RPMI8226 (cell line): Measurements from ENCODE around the gene OBSL1.
A peak's percentile ranks its signal among the peaks of the same experiment; 100 is the strongest.

Source experiments
- DNase-seq: peaks from one replicate; pipeline ENCODE4 v3.0.0-alpha.2; 2015

OBSL1 gene

DNA sequence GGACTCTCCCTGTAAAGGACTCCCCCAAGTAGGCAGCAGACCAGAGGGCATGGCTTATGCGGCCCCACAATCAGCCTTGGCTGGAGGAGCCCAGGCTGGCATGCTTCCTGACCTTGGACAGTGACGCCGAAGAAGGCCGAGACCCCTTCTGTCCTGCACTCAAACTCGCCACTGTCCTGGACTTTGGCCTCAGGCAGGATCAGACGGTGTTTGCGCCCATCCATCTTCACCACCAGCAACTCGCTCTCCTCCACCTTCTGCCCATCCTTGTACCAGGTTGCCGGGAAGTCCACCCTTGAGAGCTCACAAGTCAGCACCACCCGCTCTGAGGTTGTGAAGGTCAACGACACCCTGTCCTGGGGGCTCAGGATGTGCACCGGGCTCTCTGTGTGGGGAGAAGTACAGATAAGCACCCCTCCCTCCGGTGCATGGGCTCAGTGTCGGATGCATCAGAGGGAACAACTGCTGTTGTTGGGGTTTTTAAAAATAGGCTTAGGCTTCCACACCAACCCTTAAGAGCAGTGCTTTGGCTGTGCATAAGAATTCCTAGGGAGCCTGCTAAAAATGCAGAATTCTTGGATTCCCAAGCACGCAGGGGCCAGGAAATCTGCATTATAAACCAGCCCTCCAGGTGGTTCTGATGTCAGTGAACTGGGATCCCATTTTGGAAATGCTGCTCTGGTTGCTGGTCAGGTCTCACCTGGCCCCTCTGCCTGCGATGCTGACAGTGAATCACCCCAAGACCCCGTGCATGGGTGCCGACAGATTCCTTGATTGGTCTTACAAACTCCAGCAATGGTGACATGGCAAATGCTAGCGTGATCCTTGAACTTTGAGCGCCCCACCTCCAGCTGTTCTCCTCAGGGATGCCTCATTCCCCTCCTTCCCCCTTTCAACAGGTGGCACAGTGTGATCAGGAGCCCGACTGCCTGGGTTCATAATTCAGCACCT, 5.9 kb downstream of the OBSL1 start:
- DNase-seq: no peak

DNA sequence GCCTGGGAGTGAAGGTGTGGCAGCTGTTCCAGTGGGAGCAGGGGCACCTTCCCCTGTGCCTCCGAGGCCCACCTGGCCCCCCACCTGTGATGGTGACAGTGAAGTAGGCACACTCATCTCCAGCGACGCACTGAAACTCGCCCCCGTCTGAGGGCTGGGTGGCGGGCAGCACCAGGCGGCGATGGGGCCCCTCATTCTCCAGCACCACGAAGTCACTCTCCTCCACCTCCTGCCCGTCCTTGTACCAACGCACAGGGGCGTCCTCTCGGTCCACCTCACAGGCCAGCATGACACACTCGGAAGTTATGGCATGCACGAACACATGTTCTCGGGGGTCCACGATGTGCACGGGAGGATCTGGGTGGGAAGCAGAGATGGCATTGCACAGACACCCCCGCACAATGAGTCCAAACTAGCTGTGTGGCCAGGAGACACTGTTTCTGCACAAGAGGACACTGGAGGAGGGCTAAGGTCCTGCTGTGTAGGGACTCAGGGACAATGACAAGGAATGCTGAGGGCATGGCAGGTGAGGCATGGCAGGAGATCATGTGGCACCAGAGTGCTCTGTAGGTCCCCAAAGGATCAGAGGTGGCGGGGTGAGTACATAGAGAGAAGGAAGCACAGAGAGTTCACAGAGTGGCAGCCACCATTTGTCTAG, 7.9 kb downstream of the OBSL1 start:
- DNase-seq: no peak

DNA sequence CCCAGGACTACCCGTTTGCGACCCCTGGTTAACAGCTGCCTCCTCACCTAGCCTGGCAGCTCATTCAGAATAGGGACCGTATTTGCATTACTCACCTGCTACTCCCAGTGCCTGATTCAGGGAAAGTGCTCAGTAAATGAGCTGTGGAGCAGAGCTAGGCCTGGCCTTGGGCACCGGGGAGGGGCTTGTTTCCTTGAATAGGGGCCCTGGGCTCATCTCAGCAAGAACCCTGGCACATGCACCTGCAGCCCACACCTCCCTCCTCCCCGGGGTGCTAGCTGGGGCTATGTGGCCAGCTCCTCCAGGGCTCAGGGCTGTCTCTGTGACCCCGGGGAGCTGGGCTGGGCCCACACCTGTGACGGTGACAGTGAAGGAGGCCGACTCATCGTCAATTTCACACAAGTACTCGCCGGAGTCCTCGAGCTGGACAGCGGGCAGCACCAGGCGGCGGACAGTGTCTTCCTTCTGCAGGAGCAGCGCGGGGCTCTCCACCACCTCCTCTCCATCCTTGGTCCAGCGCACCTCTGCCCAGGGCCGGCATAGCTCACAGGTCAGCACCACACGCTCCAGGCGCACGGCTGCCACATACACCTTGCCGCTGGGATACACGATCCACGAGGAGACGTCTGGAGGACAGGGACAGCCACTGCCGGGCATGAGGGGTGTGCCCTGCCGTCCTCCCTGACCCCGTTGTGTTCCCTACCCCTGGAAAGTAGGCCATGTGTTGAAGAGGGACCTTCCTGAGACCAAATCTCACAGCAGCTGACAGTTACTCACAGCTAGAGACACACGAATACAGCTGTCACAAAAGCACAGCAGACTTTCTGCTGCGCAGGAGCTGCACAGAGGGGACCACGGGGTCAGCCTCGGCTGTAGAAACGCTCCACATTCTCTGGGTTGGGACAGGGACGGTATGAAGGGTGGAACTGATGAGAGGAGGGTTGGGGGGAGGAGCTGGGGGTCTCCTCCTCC, 9.0 kb downstream of the OBSL1 start:
- no peak for DNase-seq

DNA sequence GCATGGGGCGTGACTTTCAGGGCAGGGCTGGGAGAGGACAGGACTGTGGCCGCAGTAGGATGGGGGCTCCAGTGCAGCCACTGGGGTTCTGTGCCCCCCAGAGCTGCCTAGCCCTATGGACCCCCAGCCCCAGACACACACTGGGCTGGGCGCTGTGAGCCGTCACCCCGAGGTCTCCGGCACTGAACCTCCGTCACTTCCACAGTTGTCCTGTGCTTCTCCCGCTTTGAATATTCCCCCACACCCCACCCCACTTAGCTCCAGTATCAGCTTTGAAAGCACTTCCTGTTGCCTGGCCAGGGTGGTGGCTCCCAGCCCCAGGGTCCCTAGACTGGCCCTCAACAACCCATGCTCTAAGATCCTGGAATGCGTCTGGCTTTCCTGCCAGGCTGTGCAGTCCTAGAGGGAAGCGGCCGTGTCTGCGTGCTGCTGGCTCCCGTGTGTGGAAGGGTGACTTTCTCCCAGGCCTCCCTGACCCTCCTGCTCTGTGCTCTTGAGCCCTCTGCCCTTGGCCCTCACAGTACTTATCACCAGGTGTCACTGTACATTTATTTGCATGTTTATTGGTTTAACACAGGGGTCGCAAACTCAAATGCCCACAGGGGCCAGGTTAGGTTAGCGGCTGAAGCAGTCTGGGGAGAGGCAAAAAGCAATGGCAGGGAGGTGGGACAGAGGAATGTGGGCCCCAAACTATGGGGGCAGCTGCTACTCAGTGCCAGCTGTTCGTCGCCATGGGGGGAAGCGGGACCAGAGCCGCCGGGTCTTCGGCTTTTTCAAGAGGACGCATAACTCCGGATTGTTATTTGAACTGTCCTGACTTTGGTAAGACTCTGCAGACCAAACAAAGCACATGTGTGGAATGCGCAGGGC, 9.9 kb downstream of the OBSL1 start:
- no peak for DNase-seq

DNA sequence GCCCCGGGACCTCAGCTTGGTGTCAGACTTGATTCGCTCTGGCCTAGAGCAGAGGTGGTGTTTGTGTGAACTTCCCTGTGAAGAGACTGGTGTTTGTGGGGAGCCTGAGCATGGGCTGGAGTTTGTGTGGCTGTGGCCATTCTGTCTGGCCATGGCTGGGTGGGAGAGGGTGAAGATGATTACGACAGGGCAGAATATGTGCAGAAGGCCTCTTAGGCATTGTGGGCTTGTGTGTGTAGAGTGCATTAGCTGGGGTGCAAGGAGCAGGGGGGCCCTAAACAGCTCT, 10.5 kb downstream of the OBSL1 start:
- DNase-seq: no peak

DNA sequence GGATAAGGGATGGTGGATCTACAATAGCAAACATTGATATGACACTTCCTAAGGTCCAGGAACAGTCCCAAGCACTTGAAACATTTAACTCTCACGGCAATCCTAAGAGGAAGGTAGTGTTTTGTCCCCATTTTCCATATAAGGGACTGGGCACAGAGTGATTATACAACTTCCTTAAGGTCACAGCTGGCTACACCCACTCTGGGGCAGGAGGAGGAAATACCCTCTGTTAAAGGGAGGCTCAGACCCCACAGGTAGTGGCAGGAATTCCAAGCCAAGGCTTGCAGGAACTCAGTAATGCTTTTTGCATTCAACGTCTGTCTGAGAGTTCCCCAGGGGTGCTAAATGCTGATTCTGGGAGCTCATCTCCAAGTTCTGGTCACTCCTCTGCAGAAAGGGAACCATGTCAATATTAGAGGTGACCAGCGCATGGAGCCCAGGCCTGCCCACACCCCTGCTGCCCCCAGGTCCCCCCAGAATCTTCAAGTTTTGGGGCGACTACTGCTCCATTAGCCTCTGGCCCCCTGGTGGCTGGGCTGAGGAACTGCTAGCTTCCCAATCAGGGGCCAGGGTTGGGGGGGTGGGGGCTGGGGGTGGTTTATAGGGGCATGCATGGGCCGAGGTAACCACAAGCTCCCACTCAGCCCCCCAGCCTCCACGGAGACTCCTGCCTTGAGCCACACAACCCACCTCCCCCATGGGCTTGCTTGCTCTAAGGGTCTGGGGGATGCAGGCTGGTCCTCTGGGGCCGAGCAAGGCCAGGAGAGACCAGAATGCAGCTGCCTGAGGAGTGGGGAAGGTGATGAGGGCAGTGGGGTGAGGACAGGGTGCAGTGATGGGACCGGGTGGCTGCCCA, 11.1 kb downstream of the OBSL1 start:
- no peak for DNase-seq

DNA sequence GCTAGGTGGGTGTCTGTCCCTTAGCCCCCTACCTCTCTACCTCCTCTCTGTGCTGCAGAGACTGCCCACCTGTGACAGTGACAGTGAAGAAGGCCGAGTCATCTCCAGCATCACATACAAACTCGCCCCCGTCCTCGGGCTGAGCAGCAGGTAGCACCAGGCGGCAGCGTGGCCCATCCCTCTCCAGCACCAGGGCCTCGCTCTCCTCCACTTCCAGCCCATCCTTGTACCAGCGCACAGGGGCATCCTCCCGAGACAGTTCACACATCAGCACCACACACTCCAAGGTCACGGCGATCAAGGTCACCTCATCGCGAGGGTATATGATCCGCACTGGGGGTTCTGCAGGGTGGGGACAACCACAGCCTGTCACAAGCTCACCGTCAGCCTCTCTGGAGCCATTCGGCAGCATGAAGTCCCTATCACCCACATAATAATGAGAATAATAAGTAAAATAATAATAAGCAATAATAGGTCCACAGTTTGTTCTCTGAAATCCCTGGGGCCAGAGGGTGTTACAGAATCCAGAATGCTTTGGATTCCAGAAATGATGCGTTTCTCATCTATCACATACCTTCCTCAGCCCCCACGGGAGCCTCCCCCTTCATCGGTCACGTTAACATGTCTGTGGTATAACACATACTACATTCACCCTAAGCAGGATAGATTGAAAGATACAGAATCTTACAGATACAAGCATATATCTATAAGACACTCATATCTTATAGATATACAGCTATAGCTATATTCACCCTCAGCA, 12.0 kb downstream of the OBSL1 start:
- no peak for DNase-seq

DNA sequence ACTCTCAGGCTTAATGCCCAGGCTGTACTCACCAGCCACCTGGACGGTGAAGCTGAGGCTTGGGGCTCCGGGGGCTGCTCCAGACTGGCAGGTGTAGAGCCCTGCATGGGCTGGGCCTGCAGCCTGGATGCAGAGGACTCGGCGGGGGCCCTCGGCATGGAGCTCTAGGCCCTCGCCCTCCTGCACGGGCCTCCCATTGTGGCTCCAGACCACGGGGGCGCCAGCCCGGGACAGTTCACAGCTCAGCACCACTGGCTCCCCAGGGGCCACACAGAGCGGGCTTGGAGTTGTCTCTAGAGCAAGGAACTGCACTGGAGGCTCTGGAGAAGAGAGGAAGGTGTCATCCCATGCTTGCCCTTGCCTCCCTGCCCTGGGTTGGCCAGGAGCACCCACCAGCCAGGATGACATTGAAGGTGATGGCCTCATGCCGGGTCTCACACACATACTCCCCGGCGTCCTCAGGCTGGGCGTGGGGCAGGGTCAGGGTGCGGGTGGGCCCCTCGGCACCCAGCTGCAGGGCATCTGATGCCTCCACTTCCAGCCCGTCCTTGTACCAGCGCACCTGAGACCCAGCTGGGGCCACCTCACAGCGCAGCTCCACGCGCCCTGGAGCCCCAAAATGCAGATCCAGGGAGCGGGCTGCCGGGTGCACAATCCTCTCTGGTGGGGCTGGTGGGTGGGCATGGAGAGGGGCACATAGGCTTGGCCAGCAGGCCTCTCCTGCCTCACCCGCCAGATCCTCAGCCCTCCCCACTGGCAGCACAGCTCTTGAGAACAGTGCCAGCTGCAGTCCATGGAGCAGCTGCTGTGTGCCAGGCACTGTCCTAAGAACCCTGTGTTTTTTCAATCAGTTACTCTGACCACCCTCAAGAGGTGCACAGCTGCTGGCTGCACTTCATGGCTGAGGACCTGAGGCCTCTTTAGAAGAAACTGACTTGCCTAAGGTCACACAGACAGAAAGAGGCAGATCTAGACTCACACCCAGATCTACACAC, 13.3 kb downstream of the OBSL1 start:
- no peak for DNase-seq

DNA sequence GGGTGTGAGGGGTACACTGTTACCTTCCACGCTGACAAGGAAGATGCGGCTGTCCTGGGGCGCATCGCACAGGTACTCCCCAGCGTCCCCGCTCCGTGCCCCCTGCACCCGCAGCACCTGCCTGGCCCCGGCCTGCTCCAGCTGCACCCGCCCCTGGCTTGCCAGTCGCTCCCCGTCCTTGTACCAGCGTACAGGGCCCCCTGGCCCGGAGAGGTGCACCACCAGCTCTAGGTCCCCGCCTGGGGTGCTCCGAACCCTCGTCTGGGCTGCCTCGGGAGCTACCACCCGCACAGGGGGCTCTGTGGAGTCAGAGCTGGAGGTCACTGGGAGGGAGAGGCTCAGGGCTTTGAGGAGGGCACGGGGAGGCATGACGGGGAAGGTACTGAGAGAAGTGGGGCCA, 14.0 kb downstream of the OBSL1 start:
- DNase-seq: no peak

DNA sequence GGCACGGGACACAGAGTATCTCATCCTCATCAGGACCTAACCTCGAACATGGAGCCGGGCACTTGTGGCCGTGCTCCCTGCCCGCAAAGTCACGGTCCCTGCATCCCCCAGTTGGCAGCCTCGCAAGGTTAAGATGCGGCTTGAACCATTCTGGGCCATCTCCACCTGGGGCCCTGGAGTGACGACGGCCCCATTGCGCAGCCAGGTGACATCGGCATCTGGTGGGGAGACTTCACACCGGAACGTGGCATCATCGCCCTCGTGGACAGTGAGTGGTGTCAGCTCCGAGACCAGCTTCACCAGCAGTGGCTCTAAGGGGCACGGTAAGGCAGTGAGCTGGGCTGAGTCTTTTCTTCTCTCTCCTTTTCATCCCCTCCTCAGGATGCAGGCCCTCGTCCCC, 14.9 kb downstream of the OBSL1 start:
- DNase-seq: no peak

DNA sequence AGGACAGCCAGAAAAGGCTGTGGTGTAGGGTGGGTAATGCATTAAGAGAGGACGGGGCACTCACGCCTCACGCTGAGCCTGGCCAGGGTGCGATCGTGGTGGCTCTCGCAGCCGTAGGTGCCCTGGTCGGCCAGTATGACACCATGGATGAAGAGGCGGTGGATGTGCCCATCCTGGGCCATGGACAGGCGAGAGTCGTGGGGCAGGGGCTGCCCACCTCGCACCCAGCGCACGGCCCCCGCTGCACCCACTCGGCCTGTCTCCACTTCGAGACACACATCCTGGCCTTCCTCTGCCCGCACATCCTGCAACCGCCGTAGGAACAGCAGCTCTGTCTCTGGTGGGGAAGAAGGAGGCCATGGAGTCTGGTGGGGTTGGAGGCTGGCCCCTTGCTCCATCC, 15.4 kb downstream of the OBSL1 start:
- DNase-seq: no peak

DNA sequence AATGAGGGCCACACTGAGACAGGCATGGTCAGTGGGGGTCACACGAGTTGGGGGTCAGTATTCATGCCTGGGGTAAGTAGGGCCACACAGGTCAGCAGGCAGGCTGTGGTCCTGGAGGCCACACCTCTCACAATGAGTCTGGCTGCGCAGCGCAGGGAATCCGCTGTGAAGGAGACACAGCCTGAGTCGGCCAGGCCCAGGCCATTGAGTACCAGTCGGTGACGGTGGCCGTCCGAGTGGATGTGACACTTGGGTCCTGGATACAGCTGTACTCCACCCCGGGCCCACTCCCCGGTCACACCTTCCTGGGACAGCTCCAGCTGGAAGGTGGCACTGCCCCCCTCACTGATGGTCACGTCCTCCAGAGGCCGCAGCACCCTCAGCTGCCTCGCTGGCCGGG, 17.0 kb downstream of the OBSL1 start:
- no peak for DNase-seq

DNA sequence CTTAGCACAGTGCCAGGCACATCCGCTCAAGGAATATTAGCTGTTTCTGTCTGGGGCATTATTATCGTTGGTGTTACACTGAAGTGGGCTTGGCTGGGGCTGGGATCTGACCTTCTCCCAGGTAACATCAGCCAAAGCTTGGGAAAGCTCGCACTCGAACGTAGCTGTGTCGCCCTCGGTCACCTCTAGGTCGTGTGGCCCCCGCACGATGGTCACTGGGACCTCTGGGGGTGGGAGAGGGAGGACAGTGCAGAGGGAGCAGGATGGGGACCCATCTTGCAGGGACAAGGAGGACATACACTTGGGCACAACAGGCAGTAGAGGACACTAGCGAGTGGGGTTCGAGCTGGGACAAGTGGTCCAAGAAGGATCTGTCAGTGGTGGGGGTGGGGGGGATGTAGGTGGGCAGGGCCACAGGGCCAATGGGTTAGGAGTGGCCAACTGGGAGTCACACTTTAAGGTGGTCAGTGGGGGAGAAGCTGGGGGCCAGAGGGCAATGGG, 17.8 kb downstream of the OBSL1 start:
- DNase-seq: no peak

DNA sequence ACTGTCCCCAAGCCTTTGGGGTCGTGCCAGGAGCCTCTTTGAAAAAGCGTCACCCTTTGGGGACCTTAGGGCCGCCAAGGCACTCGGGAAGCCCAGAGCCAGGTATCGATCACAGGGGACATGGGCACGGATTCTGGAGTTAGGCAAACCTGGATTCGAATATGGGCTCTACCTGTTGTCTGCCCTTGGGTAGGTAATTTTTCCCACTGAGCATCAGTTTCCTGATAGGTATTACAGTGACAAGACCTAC, 18.2 kb downstream of the OBSL1 start:
- DNase-seq: no peak

DNA sequence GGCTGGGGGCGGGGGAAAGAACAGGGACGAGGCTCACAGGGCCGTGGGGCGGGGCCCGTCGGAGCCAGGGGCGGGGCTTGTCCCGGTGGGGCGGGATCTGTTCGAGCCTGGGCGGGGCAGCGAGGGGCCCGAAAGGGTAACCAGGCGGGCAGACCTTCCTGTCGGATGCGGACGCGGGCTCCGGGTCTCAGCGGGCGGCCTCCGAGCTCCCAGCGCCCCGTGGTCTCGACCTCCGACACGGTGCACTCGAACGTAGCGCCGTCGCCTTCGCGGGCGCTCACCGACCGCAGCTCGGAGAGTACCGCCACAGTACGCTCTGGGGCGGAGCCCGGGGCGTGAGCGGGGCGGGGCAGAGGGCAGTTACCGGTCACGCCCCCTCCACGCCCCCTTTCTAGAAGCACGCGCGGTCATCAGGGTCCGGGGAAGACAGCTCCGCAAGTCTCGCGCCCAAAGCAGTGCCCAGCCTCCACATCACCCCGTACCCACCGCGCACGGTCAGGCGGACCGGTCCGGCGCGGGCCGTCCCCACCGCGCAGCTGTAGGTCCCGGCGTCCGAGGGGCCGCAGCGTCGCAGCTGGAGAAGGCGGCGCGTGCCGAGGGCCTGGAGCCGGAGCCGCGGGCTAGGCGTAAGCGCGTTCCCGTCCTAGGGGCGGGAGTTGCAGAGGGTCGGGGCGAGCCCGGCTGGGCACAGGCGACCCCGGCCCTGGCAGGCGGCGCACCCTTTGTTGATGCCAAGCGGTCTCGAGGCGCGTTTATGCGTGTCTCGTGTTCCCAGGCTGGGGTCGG, 18.8 kb downstream of the OBSL1 start:
- DNase-seq: peak; percentile 51

DNA sequence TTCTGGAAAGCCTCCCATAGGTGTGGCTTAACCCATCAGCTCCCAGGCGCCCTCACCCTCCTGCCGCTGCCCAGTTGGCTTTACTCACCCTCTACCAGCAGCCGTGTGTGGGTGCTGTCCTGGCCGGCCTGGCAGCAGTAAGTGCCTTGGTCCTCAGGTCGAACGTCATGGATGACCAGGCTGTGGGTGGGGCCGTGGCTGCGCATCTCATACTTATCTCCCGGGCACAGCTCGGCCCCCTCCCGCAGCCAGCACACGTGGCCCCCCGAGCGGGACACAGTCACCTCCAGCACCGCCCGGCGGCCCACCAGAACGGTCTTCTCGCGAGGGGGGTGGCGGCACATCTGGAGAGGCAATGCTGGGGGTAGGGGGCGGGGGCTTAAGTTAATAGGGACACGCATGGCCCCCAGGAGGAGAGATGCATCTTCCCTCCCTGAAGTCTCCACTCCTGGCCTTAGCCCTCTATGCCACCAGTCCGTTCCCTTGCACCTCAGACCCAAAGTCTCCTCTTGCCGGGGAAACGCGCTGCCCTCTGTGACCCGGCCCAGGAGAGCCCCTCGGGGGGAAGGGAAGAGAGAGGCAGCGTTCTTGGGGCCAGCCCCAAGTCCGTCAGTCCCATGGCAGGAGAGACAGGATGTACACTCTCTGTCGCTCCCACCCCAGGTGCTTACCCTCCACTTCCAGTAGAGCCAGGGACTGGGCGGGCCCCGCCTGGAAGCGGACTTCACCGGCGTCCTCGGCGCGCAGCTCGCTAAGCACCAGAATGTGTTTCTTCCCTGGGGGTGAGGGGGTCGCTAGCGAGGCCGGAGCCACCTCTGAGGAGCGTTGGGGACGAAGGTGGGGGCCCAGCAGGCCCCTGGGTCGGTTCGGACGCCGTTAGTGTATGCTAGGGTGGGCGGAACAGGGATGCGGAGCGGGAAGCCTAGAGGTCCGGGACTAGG, 19.6 kb downstream of the OBSL1 start:
- no peak for DNase-seq

DNA sequence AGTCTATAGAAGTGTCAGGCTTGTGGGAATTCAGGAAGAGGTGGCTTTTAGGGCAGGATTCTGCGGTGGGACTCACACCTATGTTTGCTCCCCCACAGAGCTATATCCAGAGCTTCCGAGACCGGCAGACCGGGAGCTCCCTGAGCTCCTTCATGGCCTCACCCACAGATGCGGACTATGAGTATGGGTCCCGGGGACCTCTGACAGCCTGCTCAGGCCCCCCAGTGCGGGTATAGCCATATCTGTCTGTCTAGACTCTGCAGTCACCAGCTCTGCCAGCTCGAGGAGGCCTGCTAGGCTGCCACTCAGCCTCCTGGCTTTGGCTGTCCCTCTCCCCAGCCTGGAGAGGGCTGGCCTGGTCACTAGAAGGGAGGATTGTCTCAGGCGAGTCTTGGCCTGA, 21.7 kb downstream of the OBSL1 start:
- DNase-seq: no peak
